Skin of body (tissue), 2 donors: ENCODE measurements around the gene PNRC1. TPM values are rescaled to one million over a fixed set of nuclear protein-coding genes. Genes with fewer than 3 reads are reported as not detected.
A peak's percentile ranks its signal among the peaks of the same experiment; 100 is the strongest.
"Not testable (repeated sequence)": the region's sequence is repeated elsewhere in the genome, so short reads cannot be mapped to it uniquely, and the experiment has no call there.

ENCODE experiments used
- DNase-seq: peaks from one replicate; lab custom pipeline; 2025; lab: John Stamatoyannopoulos, UW
- total RNA-seq: library from RNA; depleted of rRNA; stranded (reverse); fragments of >200 nt; gene quantifications from one replicate; pipeline ENCODE4 v1.2.3, GENCODE V29; 2014

Gene PNRC1
- total RNA-seq, 1 donor from 2014 or later: 173 TPM

GRCh38 chr6:89058627-89059026 lies 21.9 kb upstream of the PNRC1 start:
- no peak for DNase-seq

- no peak for DNase-seq
Observed at GRCh38 chr6:89059227-89059626, 21.3 kb upstream of the PNRC1 start.

GRCh38 chr6:89063881-89064280 lies 16.7 kb upstream of the PNRC1 start:
- no peak for DNase-seq

- not testable (repeated sequence) for DNase-seq
Observed at GRCh38 chr6:89064931-89065330, 15.6 kb upstream of the PNRC1 start.

- not testable (repeated sequence) for DNase-seq
Observed at GRCh38 chr6:89066121-89066520, 14.4 kb upstream of the PNRC1 start.

- no peak for DNase-seq
Observed at GRCh38 chr6:89066940-89067646, 13.5 kb upstream of the PNRC1 start.

GRCh38 chr6:89067796-89068195 lies 12.8 kb upstream of the PNRC1 start:
- DNase-seq: no peak

- DNase-seq: no peak
Observed at GRCh38 chr6:89068695-89069094, 11.9 kb upstream of the PNRC1 start.

GRCh38 chr6:89069536-89070163 lies 10.9 kb upstream of the PNRC1 start:
- DNase-seq: no peak

GRCh38 chr6:89071036-89071435 lies 9.5 kb upstream of the PNRC1 start:
- DNase-seq: no peak

- no peak for DNase-seq
Observed at GRCh38 chr6:89073014-89073620, 7.4 kb upstream of the PNRC1 start.

- DNase-seq: no peak
Observed at GRCh38 chr6:89073840-89074239, 6.7 kb upstream of the PNRC1 start.

- DNase-seq: peak; percentile 84
Observed at GRCh38 chr6:89079511-89080234, 878 bp upstream of the PNRC1 start.

- DNase-seq: no peak
Observed at GRCh38 chr6:89081129-89081422, 525 bp downstream of the PNRC1 start.

GRCh38 chr6:89081423-89082322 lies 1.1 kb downstream of the PNRC1 start:
- peak; percentile 96 for DNase-seq

GRCh38 chr6:89082486-89082891 lies 1.9 kb downstream of the PNRC1 start:
- DNase-seq: peak; percentile 40

- no peak for DNase-seq
Observed at GRCh38 chr6:89084542-89084941, 4.0 kb downstream of the PNRC1 start.

- DNase-seq: no peak
Observed at GRCh38 chr6:89084954-89085353, 4.4 kb downstream of the PNRC1 start.

- no peak for DNase-seq
Observed at GRCh38 chr6:89085409-89086205, 5.1 kb downstream of the PNRC1 start.

- no peak for DNase-seq
Observed at GRCh38 chr6:89087881-89088280, 7.3 kb downstream of the PNRC1 start.
